Measurements from ENCODE around the gene FAM204A. TPM values are rescaled to one million over a fixed set of nuclear protein-coding genes. Genes with fewer than 3 reads are reported as not detected.

Gene FAM204A
- total and polyA plus RNA-seq, 2 experiments from 2014 or later: 50.8 to 56.6 TPM

DNA sequence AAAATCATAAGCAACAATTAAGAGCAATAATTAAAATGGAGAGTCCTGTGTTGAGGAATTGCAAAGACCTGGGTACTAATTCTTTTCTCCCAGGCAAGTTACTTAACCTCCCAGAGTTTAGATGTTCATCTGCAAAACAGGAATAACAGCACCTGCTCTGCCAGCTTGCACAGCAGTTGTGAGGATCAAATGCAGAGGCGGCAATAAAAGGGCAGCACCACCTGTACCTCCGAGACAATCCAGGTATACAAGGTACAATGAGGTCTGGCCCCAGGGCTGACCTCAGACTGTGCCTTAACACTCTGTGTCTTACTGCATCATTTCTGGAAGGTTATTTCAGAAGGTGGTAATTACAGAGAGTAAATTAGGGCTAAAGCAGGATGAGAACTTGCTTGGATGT lies 14.5 kb upstream of the FAM204A start:
- WGBS (ENCODE audit: low lambda C conversion rate, missing lambda C conversion rate): 66% methylated on average over 2 of the region's 2 CpGs
- TF ChIP-seq, protein P1, sequence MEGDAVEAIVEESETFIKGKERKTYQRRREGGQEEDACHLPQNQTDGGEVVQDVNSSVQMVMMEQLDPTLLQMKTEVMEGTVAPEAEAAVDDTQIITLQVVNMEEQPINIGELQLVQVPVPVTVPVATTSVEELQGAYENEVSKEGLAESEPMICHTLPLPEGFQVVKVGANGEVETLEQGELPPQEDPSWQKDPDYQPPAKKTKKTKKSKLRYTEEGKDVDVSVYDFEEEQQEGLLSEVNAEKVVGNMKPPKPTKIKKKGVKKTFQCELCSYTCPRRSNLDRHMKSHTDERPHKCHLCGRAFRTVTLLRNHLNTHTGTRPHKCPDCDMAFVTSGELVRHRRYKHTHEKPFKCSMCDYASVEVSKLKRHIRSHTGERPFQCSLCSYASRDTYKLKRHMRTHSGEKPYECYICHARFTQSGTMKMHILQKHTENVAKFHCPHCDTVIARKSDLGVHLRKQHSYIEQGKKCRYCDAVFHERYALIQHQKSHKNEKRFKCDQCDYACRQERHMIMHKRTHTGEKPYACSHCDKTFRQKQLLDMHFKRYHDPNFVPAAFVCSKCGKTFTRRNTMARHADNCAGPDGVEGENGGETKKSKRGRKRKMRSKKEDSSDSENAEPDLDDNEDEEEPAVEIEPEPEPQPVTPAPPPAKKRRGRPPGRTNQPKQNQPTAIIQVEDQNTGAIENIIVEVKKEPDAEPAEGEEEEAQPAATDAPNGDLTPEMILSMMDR (IDR thresholded peaks at IDR 0.05; ENCODE audit: poor library complexity): no peak
- TF ChIP-seq EZH2 (IDR thresholded peaks at IDR 0.05; ENCODE audit: borderline replicate concordance) (no peak), EZH2phosphoT487 (IDR thresholded peaks at IDR 0.05; ENCODE audit: low read depth, severe bottlenecking, unreplicated experiment) (no peak)
- Histone ChIP-seq H3K9me2 (replicated peaks; ENCODE audit: insufficient read depth) (no peaks in the 10 kb centered on the region), H4K20me1 (ENCODE audit: insufficient read depth, poor library complexity, severe bottlenecking) (no peaks in the 10 kb centered on the region), H3K36me3 (replicated peaks; ENCODE audit: insufficient read depth, low read depth) (no peaks in the 10 kb centered on the region), H3K27ac (no peak overlapping the region), H3K79me2 (no peaks in the 10 kb centered on the region), H3K4me2 (no peak overlapping the region), H3K27me3 (peaks cover 21% of the 10 kb centered on the region), H2AFZ (no peak overlapping the region), H3K9me3 (ENCODE audit: low read depth) (no peaks in the 10 kb centered on the region), H3K4me1 (ENCODE audit: insufficient read depth) (no peaks in the 10 kb centered on the region), H3K4me3 (no peak overlapping the region)
- no peak for DNase-seq (ENCODE audit: low spot score)

DNA sequence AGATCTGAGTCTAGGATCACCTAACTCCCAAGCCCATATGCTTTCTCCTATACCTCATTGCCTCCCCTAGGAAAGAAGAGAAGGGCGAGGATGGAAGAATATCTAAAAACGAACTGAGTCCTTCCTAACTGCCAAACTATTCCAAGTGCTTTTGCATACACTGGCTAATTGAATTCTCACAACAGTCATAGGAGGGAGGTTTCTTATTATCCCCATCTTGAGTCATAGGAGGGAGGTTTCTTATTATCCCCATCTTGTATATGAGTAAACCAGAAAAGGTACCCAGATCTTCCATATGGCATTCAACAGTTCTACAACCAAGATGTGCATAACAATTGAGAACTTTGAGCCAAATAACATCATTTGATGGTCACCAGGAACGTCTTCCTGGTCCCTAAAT lies 13.1 kb upstream of the FAM204A start:
- Histone ChIP-seq H2AFZ (no peak overlapping the region), H3K4me1 (ENCODE audit: insufficient read depth) (no peaks in the 10 kb centered on the region), H4K20me1 (ENCODE audit: insufficient read depth, poor library complexity, severe bottlenecking) (no peaks in the 10 kb centered on the region), H3K4me2 (no peak overlapping the region), H3K27me3 (peaks cover 21% of the 10 kb centered on the region), H3K4me3 (no peak overlapping the region), H3K27ac (no peak overlapping the region), H3K9me2 (replicated peaks; ENCODE audit: insufficient read depth) (no peaks in the 10 kb centered on the region), H3K9me3 (ENCODE audit: low read depth) (no peaks in the 10 kb centered on the region), H3K79me2 (no peaks in the 10 kb centered on the region), H3K36me3 (replicated peaks; ENCODE audit: insufficient read depth, low read depth) (no peaks in the 10 kb centered on the region)
- TF ChIP-seq, protein P1 (IDR thresholded peaks at IDR 0.05; ENCODE audit: poor library complexity): no peak
- no peak for TF ChIP-seq EZH2phosphoT487 (IDR thresholded peaks at IDR 0.05; ENCODE audit: low read depth, severe bottlenecking, unreplicated experiment)
- TF ChIP-seq EZH2 (IDR thresholded peaks at IDR 0.05; ENCODE audit: borderline replicate concordance): no peak
- 68% methylated on average over 3 of the region's 3 CpGs for WGBS (ENCODE audit: low lambda C conversion rate, missing lambda C conversion rate)
- DNase-seq (ENCODE audit: low spot score): no peak

DNA sequence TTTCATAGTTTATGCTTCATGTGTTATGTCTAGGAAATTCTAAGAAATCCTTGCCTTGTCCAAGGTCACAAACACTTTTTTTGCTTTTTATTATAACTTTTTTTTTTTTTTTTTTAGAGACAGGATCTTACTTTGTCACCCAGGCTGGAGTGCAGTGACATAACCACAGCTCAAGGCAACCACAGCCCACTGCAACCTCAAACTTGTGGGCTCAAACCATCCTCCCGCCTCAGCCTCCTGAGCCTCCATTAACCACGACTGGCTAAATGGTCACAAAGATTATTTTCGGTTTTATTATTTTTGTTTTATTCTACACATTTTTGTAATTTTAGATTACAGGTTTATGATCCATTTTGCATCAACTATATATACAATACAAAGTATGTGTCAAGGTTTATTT lies 7.1 kb upstream of the FAM204A start:
- Histone ChIP-seq H3K9me2 (replicated peaks; ENCODE audit: insufficient read depth) (no peaks in the 10 kb centered on the region), H3K4me3 (no peak overlapping the region), H3K27me3 (peaks cover 6% of the 10 kb centered on the region), H3K27ac (no peak overlapping the region), H3K36me3 (replicated peaks; ENCODE audit: insufficient read depth, low read depth) (no peaks in the 10 kb centered on the region), H2AFZ (no peak overlapping the region), H3K4me2 (no peak overlapping the region), H3K9me3 (ENCODE audit: low read depth) (no peaks in the 10 kb centered on the region), H3K79me2 (no peaks in the 10 kb centered on the region), H3K4me1 (ENCODE audit: insufficient read depth) (no peaks in the 10 kb centered on the region), H4K20me1 (ENCODE audit: insufficient read depth, poor library complexity, severe bottlenecking) (no peaks in the 10 kb centered on the region)
- TF ChIP-seq, protein P1 (IDR thresholded peaks at IDR 0.05; ENCODE audit: poor library complexity): no peak
- TF ChIP-seq EZH2 (IDR thresholded peaks at IDR 0.05; ENCODE audit: borderline replicate concordance) (no peak), EZH2phosphoT487 (IDR thresholded peaks at IDR 0.05; ENCODE audit: low read depth, severe bottlenecking, unreplicated experiment) (no peak)
- 87% methylated on average over 3 of the region's 3 CpGs for WGBS (ENCODE audit: low lambda C conversion rate, missing lambda C conversion rate)
- DNase-seq (ENCODE audit: low spot score): no peak

DNA sequence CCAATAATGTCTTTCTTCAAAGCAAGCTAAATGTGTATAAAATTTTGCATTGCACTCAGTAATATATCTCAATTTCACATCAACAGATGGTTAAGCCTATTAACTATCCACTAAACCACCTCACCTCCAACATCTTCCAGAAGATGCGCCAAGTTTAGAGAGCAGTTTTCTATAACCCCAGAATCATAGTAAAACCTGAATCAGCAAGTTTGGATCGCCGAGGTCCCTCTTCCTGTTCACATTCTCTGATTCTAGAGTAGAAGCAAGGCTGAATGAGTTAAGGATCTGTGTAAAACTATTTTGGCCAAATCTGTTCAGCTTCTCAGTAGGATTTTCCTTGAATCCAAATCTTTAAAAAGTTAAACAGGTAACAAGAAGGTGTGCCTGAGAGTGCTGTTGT lies 1.4 kb upstream of the FAM204A start:
- Histone ChIP-seq H3K4me3 (no peak overlapping the region), H3K36me3 (replicated peaks; ENCODE audit: insufficient read depth, low read depth) (no peaks in the 10 kb centered on the region), H3K4me1 (ENCODE audit: insufficient read depth) (peaks cover 7% of the 10 kb centered on the region), H3K4me2 (no peak overlapping the region), H3K79me2 (peaks cover 30% of the 10 kb centered on the region), H3K27me3 (no peaks in the 10 kb centered on the region), H3K27ac (no peak overlapping the region), H3K9me2 (replicated peaks; ENCODE audit: insufficient read depth) (no peaks in the 10 kb centered on the region), H3K9me3 (ENCODE audit: low read depth) (no peaks in the 10 kb centered on the region), H2AFZ (no peak overlapping the region), H4K20me1 (ENCODE audit: insufficient read depth, poor library complexity, severe bottlenecking) (no peaks in the 10 kb centered on the region)
- TF ChIP-seq, protein P1 (IDR thresholded peaks at IDR 0.05; ENCODE audit: poor library complexity): no peak
- TF ChIP-seq EZH2phosphoT487 (IDR thresholded peaks at IDR 0.05; ENCODE audit: low read depth, severe bottlenecking, unreplicated experiment) (no peak), EZH2 (IDR thresholded peaks at IDR 0.05; ENCODE audit: borderline replicate concordance) (no peak)
- no peak for DNase-seq (ENCODE audit: low spot score)
- 95% methylated on average over 3 of the region's 3 CpGs for WGBS (ENCODE audit: low lambda C conversion rate, missing lambda C conversion rate)

Measured in hepatocyte (in vitro differentiated cells).